Colon (tissue), 2 donors: Measurements from ENCODE around the gene KCNH1.

ENCODE experiments used
- FAIRE-seq: peaks from 2 replicates; lab custom pipeline; 2012; peaks lifted over from hg19 to GRCh38; lab: Jason Lieb, UNC
- donor health status: control.
- donor health status: control.

The KCNH1 gene

DNA sequence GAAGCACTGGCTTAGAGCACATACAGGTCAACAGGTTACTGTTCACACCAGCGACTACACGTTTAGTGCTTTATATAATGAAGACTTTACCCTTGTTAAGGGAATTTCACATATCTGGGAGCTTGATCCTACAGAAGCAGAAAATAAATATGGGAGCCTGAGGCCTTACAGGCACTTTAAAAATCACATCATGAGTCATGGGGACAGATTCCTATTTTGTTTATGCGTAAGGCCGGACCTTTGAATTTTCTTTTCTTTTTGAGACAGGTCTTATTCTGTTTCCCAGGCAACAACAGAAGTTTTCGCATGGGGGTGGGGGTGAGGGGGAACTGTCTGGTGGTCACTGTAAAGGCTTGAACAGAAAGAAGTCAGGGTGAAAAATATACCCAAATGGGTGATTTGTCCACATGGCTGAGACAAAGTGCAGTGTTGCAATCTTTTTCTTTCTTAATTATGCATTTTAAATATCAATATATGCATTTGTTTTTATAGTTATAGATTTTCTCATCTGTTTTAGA is 276.7 kb downstream of the KCNH1 start:
- FAIRE-seq = no peak

- FAIRE-seq = no peak
These were observed 278.5 kb downstream of the KCNH1 start for GRCh38 chr1:210855440-210855839.

DNA sequence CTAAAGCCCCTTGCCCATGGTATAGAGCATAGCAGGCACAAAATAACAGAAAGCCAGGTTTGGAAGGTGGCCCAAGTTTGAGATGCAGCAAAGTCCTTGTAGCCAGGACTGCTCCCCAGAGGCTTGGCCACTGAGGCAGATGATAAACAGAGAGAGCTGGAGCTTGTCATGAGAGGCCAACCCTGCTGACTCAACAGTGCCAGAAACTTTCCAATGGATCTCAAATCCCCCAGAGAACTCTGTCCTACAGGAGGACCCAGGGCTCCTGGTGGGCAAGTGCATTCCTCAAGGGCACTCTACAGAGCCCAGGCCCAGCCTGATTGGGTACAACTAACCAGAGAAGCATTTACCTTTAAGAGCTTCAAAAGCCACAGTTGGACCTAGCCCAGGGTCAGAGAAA is 280.7 kb downstream of the KCNH1 start:
- no peak for FAIRE-seq

DNA sequence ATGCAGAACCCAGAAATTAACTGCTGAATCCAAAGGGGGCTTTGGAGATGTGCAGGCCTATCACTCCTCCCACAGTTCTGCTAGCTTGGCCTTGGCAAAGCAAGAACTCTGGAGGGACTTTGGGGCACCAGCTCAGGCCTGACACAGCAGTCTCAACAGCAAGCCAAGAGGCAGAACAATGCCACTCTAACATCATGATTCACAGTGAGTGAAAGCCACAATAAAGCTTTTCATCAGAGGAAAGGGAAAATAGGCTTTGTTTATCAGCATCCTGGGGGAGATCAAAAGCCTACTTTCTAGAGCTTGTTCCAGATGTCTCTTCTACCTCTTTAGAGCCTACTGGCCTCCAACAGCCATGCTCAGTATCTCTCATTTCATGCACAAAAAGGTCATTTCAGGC is 283.4 kb downstream of the KCNH1 start:
- no peak for FAIRE-seq

- no peak for FAIRE-seq
These were observed 285.5 kb downstream of the KCNH1 start for GRCh38 chr1:210848474-210848873.

- no peak for FAIRE-seq
These were observed 291.9 kb downstream of the KCNH1 start for GRCh38 chr1:210841926-210842625.

- FAIRE-seq = no peak
These were observed 303.6 kb downstream of the KCNH1 start for GRCh38 chr1:210830034-210831028.

GRCh38 chr1:210828996-210829596 is 304.9 kb downstream of the KCNH1 start:
- FAIRE-seq = no peak

GRCh38 chr1:210827481-210827880 is 306.5 kb downstream of the KCNH1 start:
- no peak for FAIRE-seq

- no peak for FAIRE-seq
These were observed 307.3 kb downstream of the KCNH1 start for GRCh38 chr1:210826686-210827085.

DNA sequence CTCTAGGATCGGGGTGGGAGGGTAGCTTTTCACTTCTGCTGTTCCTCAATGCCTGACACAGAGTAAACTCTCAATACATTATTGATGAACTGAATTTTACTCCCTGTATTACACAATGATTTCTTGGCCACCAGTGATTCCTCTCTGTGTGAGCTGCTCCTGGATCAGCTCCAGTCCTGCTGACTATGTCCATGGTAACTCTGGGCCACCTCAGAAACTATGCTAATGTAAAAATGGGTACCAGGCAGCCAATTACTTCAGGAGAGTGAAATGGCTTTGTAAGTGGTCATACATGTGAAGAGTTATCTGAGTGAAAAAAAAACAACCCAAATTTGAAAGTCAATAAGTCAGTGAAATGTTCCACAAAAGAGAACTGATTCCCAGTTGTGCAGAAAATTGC is 311.0 kb downstream of the KCNH1 start:
- FAIRE-seq = no peak

- no peak for FAIRE-seq
These were observed 311.7 kb downstream of the KCNH1 start for GRCh38 chr1:210822241-210822640.

DNA sequence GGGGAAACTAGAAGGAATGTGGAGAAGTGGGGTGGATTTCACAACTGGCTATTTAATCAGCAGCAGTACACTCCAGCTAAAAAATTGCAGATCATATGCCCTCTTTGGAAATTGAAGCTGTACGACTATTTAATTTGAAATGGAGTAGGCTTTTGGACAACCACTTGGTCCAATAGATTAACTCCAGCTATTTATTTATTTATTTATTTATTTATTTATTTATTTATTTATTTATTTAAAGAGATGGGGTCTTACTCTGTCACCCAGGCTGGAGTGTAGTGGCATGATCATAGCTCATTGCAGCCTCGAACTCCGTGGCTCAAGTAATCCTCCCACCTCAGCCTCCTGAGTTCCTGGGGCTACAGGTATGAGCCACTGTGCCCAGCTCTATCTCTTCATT is 312.3 kb downstream of the KCNH1 start:
- no peak for FAIRE-seq

- no peak for FAIRE-seq
These were observed 314.7 kb downstream of the KCNH1 start for GRCh38 chr1:210819266-210819665.

- FAIRE-seq = no peak
These were observed 316.3 kb downstream of the KCNH1 start for GRCh38 chr1:210817385-210818275.

GRCh38 chr1:210815641-210816550 is 318.1 kb downstream of the KCNH1 start:
- no peak for FAIRE-seq

DNA sequence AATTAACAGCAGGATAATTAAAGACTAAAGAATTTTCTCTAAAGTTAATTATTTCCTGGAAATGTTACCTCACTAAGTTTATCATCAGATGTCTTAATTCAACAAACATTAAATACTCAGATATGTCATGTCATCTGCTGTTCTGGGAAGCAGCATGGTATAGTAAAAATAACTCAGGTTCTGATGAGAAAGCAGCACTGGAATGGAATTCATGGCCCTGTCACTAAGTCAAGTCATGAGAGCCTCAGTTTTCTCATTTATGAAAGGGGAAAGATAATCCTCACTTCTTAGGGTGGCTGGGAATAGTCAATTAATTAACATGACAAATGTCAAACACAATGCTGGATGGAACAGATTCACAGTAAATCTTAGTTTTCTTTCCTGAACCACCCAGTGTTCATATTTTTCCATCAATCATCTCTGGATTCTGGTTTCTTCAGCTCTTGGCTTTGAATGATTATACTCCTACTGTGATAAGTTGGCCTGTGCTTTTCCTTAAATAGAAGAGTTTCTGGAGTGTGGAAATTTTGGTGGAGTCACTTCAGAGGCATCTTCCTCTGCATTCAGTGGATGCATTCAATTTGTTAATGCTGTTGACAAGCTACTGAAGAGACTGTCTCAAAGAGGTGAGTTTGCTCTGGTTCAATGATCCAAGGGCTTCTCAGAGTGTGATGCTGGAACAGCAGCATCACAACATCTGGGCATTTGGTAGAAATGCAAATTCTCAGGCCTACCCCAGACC is 319.4 kb downstream of the KCNH1 start:
- no peak for FAIRE-seq

DNA sequence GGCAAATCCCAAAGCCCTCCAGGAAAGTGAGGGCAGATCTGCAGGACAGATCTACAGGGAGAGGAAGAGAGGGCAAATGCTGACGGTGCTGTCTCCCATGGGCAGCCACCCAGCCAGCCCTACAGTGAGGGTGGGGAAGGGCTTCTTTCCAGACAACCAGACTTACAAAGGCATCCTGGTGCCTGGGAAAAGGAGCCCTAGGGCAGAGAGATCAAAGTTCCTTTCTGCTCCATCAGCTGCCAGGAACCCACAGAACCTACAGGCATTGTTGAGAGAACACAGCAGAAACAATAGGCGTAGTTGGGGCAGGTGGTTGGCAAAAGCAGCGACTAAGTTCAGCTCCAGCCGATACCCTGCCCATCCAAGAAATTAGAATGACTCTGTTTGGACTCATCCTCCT is 332.4 kb downstream of the KCNH1 start:
- FAIRE-seq = no peak

GRCh38 chr1:210800756-210801155 is 333.2 kb downstream of the KCNH1 start:
- no peak for FAIRE-seq

DNA sequence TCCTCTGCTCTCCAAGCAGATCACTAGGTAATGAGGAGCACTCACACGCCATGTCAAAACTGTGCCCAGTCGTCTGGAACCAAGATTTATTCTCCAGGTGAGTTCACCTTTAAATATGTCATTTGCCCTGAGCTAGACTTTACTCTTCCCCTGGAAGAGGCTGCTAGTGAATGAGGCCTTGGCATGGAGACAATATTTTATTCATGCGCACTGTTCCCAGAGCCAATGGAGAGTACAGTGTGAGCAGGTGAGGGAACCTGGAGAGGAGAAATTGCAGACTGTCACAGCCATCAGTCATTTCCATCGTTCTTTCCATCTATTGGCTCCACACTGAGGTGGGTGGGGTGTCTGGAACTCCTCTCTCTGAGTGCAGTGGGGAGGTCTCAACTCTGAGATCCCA is 333.6 kb downstream of the KCNH1 start:
- FAIRE-seq = no peak
